Stomach (tissue), 9 donors: Measurements from ENCODE around the gene ROBO2. TPM values are rescaled to one million over a fixed set of nuclear protein-coding genes. Genes with fewer than 3 reads are reported as not detected.

ENCODE experiments used
- DNase-seq, 2 donors: peaks; one replicate each; pipeline versions ENCODE4 v3.0.0 to v3.0.0-alpha.2; 2013 to 2019
- H3K27ac ChIP-seq, 5 donors: fragments of 200-600 bp in 4 of 5; sonication (generic) in 4 of 5; one replicate each; pipeline ENCODE4 v1.5.1; 2013 to 2019; ENCODE audit warnings: mild to moderate bottlenecking in 1 of 5, moderate library complexity in 1 of 5
- H3K27me3 ChIP-seq, 3 donors: fragments of 200-600 bp; sonication (generic); one replicate each; pipeline ENCODE4 v1.5.1; 2017 to 2019; ENCODE audit warnings: mixed run types in 1 of 3
- H3K36me3 ChIP-seq, 4 donors: fragments of 200-600 bp; sonication (generic); 1 replicate in 3 of 4; 2 replicates in 1 of 4; pipeline ENCODE4 v1.5.1; 2016 to 2019
- H3K4me1 ChIP-seq, 4 donors: fragments of 200-600 bp; sonication (generic); one replicate each; pipeline ENCODE4 v1.5.1; 2016 to 2019
- H3K4me3 ChIP-seq, 4 donors: fragments of 200-600 bp; sonication (generic) in 3 of 4; one replicate each; pipeline ENCODE4 v1.5.1; 2016 to 2019; ENCODE audit warnings: mild to moderate bottlenecking in 1 of 4
- H3K9me3 ChIP-seq, 4 donors: fragments of 200-600 bp; sonication (generic); one replicate each; pipeline ENCODE4 v1.5.1; 2016 to 2019
- EP300 ChIP-seq: sonication (generic); formaldehyde crosslinking; IDR thresholded peaks from one replicate; pipeline ENCODE4 v1.6.1; 2017; ENCODE audit warnings: antibody characterized with exemption
- POLR2A ChIP-seq, 4 donors: fragments of 450-650 bp; IDR thresholded peaks; one replicate each; pipeline ENCODE4 v1.6.1; 2016; ENCODE audit warnings: antibody characterized with exemption in 4 of 4, control low read depth in 2 of 4, mild to moderate bottlenecking in 1 of 4, moderate library complexity in 1 of 4
- POLR2AphosphoS5 ChIP-seq, 3 donors: sonication (generic); formaldehyde crosslinking; IDR thresholded peaks; one replicate each; pipeline ENCODE4 v1.6.1; 2016; ENCODE audit warnings: antibody characterized with exemption in 3 of 3
- whole genome bisulfite sequencing, 5 donors: extraction: QIAGEN DNeasy Blood & Tissue Kit in 3 of 5; methylation state at CpG; one replicate each; pipeline versions ENCODE4 v1.1.5 to v1.1.7; 2013 to 2018; 5-methylcytosine and 5-hydroxymethylcytosine counted together
- intact Hi-C: fragments of 100-400 bp; cut with DNase I; formaldehyde crosslinking; loops from one replicate; pipeline ENCODE4 v1.15.1; 2023; ENCODE audit warnings: low total_unique reads
- polyA plus RNA-seq, 3 donors: library from polyadenylated mRNA; stranded (reverse); fragments of 200-250 nt; gene quantifications; one replicate each; pipeline ENCODE4 v1.2.3, GENCODE V29; 2013
- total RNA-seq, 5 donors: library from RNA; depleted of rRNA; stranded (reverse); fragments of >200 nt; gene quantifications; one replicate each; pipeline versions ENCODE4 v1.1.0 to v1.2.3, GENCODE V29; 2014 to 2016
- TF ChIP-seq, protein P1 (sequence below), 7 experiments: fragments of 450-650 bp in 4 of 7; fragments of 200-600 bp in 3 of 7; sonication (generic) in 3 of 7; IDR thresholded peaks; one replicate each; pipeline ENCODE4 v1.5.1; 2016 to 2019; ENCODE audit warnings: antibody characterized with exemption in 7 of 7, control low read depth in 2 of 7, mild to moderate bottlenecking in 1 of 7
- donor health status: healthy with polysubstance abuse.
- donor health status: Bipolar disorder and iron deficiency.
- donor health status: healthy.

The ROBO2 gene
- total and polyA plus RNA-seq, 8 donors, result 0.25 to 11.4 (median 0.45) TPM; not detected in 2

DNA sequence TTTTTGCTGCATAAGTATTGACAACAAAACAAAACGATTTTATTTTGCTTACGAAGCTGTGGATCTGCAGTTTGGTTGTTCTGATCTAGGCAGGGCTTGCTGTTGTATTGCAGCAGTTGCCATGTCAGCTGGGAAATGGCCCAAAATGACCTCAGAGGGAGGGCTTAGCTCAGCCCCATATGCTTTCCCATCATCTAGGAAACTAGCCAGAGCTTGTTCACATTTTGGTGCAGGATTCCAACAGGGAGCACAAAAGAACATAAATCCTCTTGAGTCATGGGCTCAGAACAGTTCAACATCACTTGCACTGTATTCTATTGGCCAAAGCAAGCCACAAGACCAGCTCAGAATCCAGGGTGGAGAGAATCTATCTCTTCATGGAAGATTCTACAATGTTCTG lies 42.2 kb upstream of the ROBO2 start:
- 60 to 86% (median 77%) methylated on average over 2 of the region's 2 CpGs for WGBS, 5 donors
- Histone ChIP-seq H3K9me3 (no peaks in the 10 kb centered on the region), H3K27ac (no peak overlapping the region), H3K4me3 (no peak overlapping the region), H3K27me3 (no peaks in the 10 kb centered on the region), H3K36me3 (no peaks in the 10 kb centered on the region), H3K4me1 (no peaks in the 10 kb centered on the region)
- no peak for TF ChIP-seq POLR2AphosphoS5 (IDR thresholded peaks at IDR 0.05)
- TF ChIP-seq, protein P1, sequence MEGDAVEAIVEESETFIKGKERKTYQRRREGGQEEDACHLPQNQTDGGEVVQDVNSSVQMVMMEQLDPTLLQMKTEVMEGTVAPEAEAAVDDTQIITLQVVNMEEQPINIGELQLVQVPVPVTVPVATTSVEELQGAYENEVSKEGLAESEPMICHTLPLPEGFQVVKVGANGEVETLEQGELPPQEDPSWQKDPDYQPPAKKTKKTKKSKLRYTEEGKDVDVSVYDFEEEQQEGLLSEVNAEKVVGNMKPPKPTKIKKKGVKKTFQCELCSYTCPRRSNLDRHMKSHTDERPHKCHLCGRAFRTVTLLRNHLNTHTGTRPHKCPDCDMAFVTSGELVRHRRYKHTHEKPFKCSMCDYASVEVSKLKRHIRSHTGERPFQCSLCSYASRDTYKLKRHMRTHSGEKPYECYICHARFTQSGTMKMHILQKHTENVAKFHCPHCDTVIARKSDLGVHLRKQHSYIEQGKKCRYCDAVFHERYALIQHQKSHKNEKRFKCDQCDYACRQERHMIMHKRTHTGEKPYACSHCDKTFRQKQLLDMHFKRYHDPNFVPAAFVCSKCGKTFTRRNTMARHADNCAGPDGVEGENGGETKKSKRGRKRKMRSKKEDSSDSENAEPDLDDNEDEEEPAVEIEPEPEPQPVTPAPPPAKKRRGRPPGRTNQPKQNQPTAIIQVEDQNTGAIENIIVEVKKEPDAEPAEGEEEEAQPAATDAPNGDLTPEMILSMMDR (IDR thresholded peaks at IDR 0.05), result no peak
- no peak for TF ChIP-seq POLR2A (IDR thresholded peaks at IDR 0.05)
- no peak for TF ChIP-seq EP300
- intact Hi-C loops, result no loop called here
- peak in 1 of 2 donors; percentile 68 for DNase-seq

DNA sequence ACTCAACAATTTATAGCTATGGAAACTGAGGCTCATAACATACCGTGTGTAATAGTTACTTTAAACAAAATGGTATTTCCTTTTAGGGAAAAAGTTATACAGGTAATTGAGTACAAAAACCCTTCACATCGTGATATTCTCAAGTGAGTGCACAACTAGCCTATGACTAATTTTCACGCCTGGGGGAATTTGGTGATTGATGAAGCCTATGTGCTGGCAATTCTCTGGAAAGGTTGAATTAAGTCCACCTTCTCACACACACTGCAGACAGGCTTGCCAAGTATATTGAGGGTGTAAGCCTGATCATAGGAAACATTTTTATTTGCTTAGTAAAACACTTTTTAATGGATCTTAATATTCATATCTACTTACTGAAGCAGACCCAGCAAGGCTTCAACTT lies 41.3 kb upstream of the ROBO2 start:
- TF ChIP-seq EP300 (no peak), POLR2AphosphoS5 (IDR thresholded peaks at IDR 0.05) (no peak)
- no peaks in the 10 kb centered on the region for H3K27me3 ChIP-seq
- no peak overlapping the region for H3K4me3 ChIP-seq
- intact Hi-C loops, result no loop called here
- H3K9me3 ChIP-seq, result no peaks in the 10 kb centered on the region
- no peaks in the 10 kb centered on the region for H3K4me1 ChIP-seq
- no peaks in the 10 kb centered on the region for H3K36me3 ChIP-seq
- H3K27ac ChIP-seq, result no peak overlapping the region
- DNase-seq, result no peak
- 84 to 91% (median 88%) methylated on average over 3 of the region's 3 CpGs for WGBS, 5 donors

DNA sequence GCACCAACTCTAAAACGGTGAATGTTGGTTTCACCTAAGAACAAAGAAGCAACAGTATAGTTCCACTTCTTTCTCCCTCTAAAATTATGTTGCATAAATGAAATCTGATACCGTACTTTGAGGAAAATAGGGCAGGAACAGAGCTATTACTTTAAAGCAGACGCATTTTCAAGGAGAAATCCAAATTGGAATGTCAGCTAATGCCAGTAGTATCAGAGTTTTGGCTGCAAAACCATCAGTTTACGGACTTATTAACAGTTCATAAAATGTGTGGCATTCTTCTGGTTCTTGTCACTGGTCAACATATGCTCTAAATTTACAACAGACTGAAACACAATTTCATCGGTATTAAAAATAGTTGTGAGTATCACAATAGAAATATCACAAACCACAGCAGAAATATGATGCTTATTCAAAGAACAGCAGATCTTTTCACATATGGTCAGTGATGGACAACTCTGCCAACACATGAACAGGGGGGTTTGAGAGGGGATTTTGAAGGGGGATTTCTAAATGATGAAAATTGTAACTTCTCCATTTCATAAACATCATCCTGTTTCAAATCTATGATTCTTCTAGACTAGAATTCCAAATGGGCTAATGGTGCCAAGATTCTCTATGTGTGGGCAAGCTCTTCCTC lies 38.7 kb upstream of the ROBO2 start:
- H3K9me3 ChIP-seq, result no peaks in the 10 kb centered on the region
- no peaks in the 10 kb centered on the region for H3K27me3 ChIP-seq
- intact Hi-C loops, result no loop called here
- no peak overlapping the region for H3K4me3 ChIP-seq
- TF ChIP-seq POLR2A (IDR thresholded peaks at IDR 0.05), result no peak
- TF ChIP-seq, protein P1 (IDR thresholded peaks at IDR 0.05), result no peak
- TF ChIP-seq EP300, result no peak
- no peak for TF ChIP-seq POLR2AphosphoS5 (IDR thresholded peaks at IDR 0.05)
- DNase-seq, result no peak
- 76 to 86% (median 84%) methylated on average over 5 of the region's 5 CpGs for WGBS, 5 donors
- H3K27ac ChIP-seq, result no peak overlapping the region
- H3K36me3 ChIP-seq, result no peaks in the 10 kb centered on the region
- no peaks in the 10 kb centered on the region for H3K4me1 ChIP-seq

DNA sequence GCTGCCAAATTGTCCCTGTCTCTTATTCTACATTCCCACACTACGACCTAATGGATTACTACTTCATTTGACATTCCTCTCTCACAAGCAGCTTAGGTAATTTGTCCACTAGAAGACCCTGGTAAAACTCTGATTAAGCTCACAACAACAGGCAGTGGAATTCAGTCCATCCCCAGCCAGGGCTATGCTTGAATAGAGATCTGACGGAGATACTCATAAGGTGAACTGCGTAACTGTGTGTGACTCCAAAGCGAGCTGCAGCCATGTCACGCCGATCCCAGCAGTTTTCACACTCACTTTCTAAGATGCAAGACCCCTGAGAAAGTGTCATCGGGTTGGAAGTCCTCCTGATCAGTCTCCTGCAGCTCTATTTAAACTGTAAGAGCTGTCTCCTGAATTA lies 25.7 kb upstream of the ROBO2 start:
- WGBS, 5 donors, result 49 to 61% (median 57%) methylated on average over 7 of the region's 7 CpGs

More for the DNA sequence above, 25.7 kb upstream of the ROBO2 start:
- Histone ChIP-seq H3K27me3 (no peaks in the 10 kb centered on the region), H3K27ac (no peak overlapping the region), H3K4me1 (no peaks in the 10 kb centered on the region), H3K9me3 (peaks cover 0 to 4% (median 0%) of the 10 kb centered on the region in 4 donors), H3K4me3 (no peak overlapping the region), H3K36me3 (no peaks in the 10 kb centered on the region)
- TF ChIP-seq EP300, result no peak
- no peak for TF ChIP-seq POLR2A (IDR thresholded peaks at IDR 0.05)
- TF ChIP-seq, protein P1 (IDR thresholded peaks at IDR 0.05), result no peak
- no peak for TF ChIP-seq POLR2AphosphoS5 (IDR thresholded peaks at IDR 0.05)
- intact Hi-C loops, result no loop called here
- no peak for DNase-seq
